Upper lobe of left lung (tissue), 6 donors: Measurements from ENCODE around the gene SLC4A7. TPM values are rescaled to one million over a fixed set of nuclear protein-coding genes. Genes with fewer than 3 reads are reported as not detected.

ENCODE experiments used
- ATAC-seq, 2 donors: fragments of 200-7000 bp; cut with Tn5 transposase; one replicate each; pipeline ENCODE4 v1.9.1; 2022; ENCODE audit warnings: mild to moderate bottlenecking in 2 of 2, moderate library complexity in 2 of 2; ENCODE audit not compliant: low FRiP score in 2 of 2
- DNase-seq, 2 donors: peaks; one replicate each; pipeline ENCODE4 v3.0.0-alpha.2; 2019 to 2020
- H3K27ac ChIP-seq, 4 donors: fragments of 200-600 bp; sonication (generic); one replicate each; pipeline ENCODE4 v1.5.1; 2016 to 2019
- H3K27me3 ChIP-seq, 4 donors: fragments of 200-600 bp; sonication (generic); one replicate each; pipeline ENCODE4 v1.5.1; 2017 to 2019
- H3K36me3 ChIP-seq, 4 donors: fragments of 200-600 bp; sonication (generic); one replicate each; pipeline ENCODE4 v1.5.1; 2016 to 2019
- H3K4me1 ChIP-seq, 4 donors: fragments of 200-600 bp; sonication (generic); one replicate each; pipeline ENCODE4 v1.5.1; 2018 to 2019
- H3K4me3 ChIP-seq, 4 donors: fragments of 200-600 bp; sonication (generic); one replicate each; pipeline ENCODE4 v1.5.1; 2017 to 2019; ENCODE audit warnings: mild to moderate bottlenecking in 2 of 4, moderate library complexity in 1 of 4
- H3K9me3 ChIP-seq, 4 donors: fragments of 200-600 bp; sonication (generic); one replicate each; pipeline ENCODE4 v1.5.1; 2018 to 2019
- CTCF ChIP-seq, 6 experiments: fragments of 450-650 bp in 4 of 6; fragments of 200-600 bp in 2 of 6; sonication (generic) in 2 of 6; IDR thresholded peaks; one replicate each; pipeline ENCODE4 v1.5.1; 2016 to 2019; ENCODE audit warnings: antibody characterized with exemption in 6 of 6
- EP300 ChIP-seq, 4 donors: sonication (generic); formaldehyde crosslinking; IDR thresholded peaks; one replicate each; pipeline ENCODE4 v1.5.1; 2017; ENCODE audit warnings: antibody characterized with exemption in 4 of 4, control low read depth in 2 of 4
- POLR2A ChIP-seq, 4 donors: fragments of 450-650 bp; IDR thresholded peaks; one replicate each; pipeline ENCODE4 v1.5.1; 2016 to 2017; ENCODE audit warnings: antibody characterized with exemption in 4 of 4, mild to moderate bottlenecking in 2 of 4
- POLR2AphosphoS5 ChIP-seq, 2 donors: sonication (generic); formaldehyde crosslinking; IDR thresholded peaks; one replicate each; pipeline ENCODE4 v1.5.1; 2017; ENCODE audit warnings: antibody characterized with exemption in 2 of 2
- WGBS, 2 donors: methylation state at CpG; one replicate each; pipeline ENCODE4 v1.1.5; 2017 to 2018; 5-methylcytosine and 5-hydroxymethylcytosine counted together
- total RNA-seq, 6 donors: library from RNA; depleted of rRNA in 4 of 6; stranded (reverse); fragments of >200 nt in 4 of 6; gene quantifications; one replicate each; pipeline versions ENCODE4 v1.1.0 to v1.2.1, GENCODE V29; 2016 to 2021
- donor health status: DM: no; HTN: no; CAD: no; lungs with moderate emphysema.
- donor health status: DM: no; HTN: yes; CAD: no; lungs with severe emphysema.

The SLC4A7 gene
- total RNA-seq, 6 donors from 2014 or later, result 11.8 to 40.5 (median 19.6) TPM

GRCh38 chr3:27385504-27385903, 98.7 kb downstream of the SLC4A7 start:
- Histone ChIP-seq H3K36me3 (peaks cover 0 to 21% (median 3%) of the 10 kb centered on the region in 4 donors), H3K27ac (no peak overlapping the region), H3K4me3 (no peak overlapping the region), H3K27me3 (no peaks in the 10 kb centered on the region), H3K4me1 (no peaks in the 10 kb centered on the region), H3K9me3 (no peaks in the 10 kb centered on the region)
- no peak for ATAC-seq
- no peak for DNase-seq
- no peak for TF ChIP-seq EP300 (IDR thresholded peaks at IDR 0.05)

DNA sequence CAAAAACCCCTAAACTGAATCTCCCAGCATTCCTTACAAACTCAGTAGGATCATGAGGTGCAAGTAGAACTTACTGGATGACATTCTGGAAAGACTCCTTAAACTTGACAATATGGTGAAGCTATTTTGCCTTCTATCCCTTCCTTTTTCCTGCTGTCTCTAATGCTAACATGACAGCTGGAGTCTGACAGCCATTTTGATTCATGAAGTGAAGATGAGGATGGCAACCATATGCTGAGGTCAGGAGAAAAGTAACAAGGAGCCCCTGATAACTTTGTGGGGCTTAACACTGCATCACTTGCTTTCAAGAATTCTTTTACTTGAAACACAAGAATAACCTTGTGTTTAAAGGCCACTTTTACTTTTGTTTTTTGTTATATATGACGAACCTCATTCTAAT, 100.0 kb downstream of the SLC4A7 start:
- no peaks in the 10 kb centered on the region for H3K9me3 ChIP-seq
- no peaks in the 10 kb centered on the region for H3K27me3 ChIP-seq
- H3K4me3 ChIP-seq, result no peak overlapping the region
- TF ChIP-seq POLR2AphosphoS5 (IDR thresholded peaks at IDR 0.05) (no peak), EP300 (IDR thresholded peaks at IDR 0.05) (no peak), POLR2A (IDR thresholded peaks at IDR 0.05) (no peak), CTCF (IDR thresholded peaks at IDR 0.05) (no peak)
- DNase-seq (no peak), ATAC-seq (no peak)
- peaks cover 0 to 14% (median 3%) of the 10 kb centered on the region in 4 donors for H3K36me3 ChIP-seq
- H3K4me1 ChIP-seq, result no peaks in the 10 kb centered on the region
- 91 to 96% methylated on average over 1 of the region's 1 CpG for WGBS, 2 donors
- no peak overlapping the region for H3K27ac ChIP-seq

DNA sequence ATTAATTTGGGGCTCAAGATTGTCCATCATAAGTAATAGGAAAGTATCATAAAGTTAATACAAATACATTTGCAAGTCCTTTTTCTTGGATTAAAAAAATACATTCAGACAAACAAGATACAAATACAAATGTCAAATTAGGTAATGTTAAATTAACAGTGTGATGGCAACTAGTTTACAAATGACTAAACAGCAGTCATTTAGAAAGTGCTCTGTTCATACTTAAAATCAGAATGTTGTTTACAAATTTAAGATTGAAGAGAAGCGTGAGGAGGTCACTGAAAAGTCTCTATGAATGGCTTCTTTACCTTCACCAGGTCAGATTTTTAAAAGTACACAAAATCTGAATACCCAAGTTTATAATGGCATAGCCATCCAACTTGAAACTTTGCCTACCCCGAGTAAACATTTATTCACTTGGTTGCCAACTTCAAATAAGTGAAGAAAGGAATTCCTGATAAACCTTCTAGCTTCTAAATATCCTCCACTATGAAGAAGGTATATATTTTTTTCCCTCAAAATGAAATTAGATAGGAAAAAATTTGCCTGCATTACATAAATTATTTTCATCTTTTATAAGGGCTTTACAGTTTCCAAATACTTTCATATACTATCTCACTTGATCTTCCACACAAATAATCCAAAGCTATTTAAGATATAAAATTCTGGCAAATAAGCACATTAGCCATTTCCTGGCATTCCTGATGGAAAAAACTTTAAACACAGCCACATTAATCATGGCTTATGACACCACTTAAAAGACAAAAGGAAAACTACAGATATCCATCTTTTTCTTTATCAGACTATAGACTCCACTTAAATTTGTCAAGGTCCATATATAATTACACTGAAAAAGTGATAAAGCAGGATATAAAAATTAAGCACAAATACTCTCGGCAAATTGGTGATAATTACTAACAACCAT, 103.5 kb downstream of the SLC4A7 start:
- 70 to 72% methylated on average over 3 of the region's 3 CpGs for WGBS, 2 donors
- H3K27ac ChIP-seq, result no peak overlapping the region
- no peak for ATAC-seq
- H3K9me3 ChIP-seq, result no peaks in the 10 kb centered on the region
- no peaks in the 10 kb centered on the region for H3K27me3 ChIP-seq
- H3K4me3 ChIP-seq, result no peak overlapping the region
- DNase-seq, result no peak
- no peaks in the 10 kb centered on the region for H3K4me1 ChIP-seq
- TF ChIP-seq POLR2AphosphoS5 (IDR thresholded peaks at IDR 0.05), result no peak
- TF ChIP-seq CTCF (IDR thresholded peaks at IDR 0.05), result no peak
- no peak for TF ChIP-seq EP300 (IDR thresholded peaks at IDR 0.05)
- no peak for TF ChIP-seq POLR2A (IDR thresholded peaks at IDR 0.05)
- peaks cover 0 to 17% (median 3%) of the 10 kb centered on the region in 4 donors for H3K36me3 ChIP-seq

DNA sequence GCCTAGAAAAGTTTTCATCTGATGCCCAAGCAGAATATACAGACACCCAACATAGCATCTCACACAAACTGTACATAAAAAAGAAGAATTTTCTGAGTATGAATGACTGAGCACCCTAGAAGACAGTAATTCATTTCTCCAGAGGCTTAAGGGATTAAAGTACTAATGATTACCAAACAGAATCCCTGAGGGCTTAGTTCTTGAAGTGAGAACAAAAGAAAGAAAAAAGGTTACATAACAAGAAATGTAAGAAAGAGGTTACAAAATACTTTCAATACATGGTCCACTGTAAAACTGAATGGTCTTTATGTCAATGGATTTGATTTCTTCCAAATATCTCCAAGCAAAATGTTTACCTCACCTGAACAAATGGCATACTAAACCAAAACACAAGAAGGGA, 105.9 kb downstream of the SLC4A7 start:
- H3K27me3 ChIP-seq, result no peaks in the 10 kb centered on the region
- no peaks in the 10 kb centered on the region for H3K4me1 ChIP-seq
- DNase-seq (no peak), ATAC-seq (no peak)
- H3K27ac ChIP-seq, result no peak overlapping the region
- H3K4me3 ChIP-seq, result no peak overlapping the region
- no peaks in the 10 kb centered on the region for H3K9me3 ChIP-seq
- TF ChIP-seq EP300 (IDR thresholded peaks at IDR 0.05) (no peak), POLR2A (IDR thresholded peaks at IDR 0.05) (no peak), POLR2AphosphoS5 (IDR thresholded peaks at IDR 0.05) (no peak), CTCF (IDR thresholded peaks at IDR 0.05) (no peak)
- H3K36me3 ChIP-seq, result peaks cover 0 to 10% (median 3%) of the 10 kb centered on the region in 4 donors

DNA sequence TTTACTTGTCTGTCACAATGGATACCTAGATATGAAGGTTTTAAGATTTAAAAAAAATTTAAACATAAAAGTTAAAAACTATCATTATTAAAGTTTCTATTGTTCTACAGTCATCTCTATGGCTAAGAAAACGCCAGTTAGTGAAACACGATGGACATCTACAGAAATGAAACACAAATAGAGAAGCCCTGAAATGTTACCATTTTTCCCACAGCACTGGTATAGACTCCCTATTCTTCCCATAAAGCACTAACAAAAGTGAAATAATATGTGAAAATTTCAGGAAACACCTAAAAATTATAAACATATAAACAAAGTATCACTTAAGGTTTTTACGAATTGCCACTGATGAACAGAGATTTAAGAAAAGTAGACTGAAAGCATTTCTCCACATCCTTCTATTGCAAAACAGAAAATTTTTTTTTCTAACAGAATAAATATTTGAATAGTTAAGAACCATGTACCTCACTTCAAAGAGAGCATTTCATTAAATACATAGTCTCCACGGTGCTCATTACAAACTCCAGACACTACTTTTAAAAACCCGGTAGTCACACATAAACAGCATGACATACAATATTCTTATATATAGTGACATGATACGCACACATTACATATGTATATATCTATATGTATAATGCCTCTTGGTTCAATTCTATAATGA, 107.9 kb downstream of the SLC4A7 start:
- no peak overlapping the region for H3K4me3 ChIP-seq
- WGBS, 2 donors, result 71% methylated on average over 6 of the region's 6 CpGs
- H3K27me3 ChIP-seq, result no peaks in the 10 kb centered on the region
- H3K27ac ChIP-seq, result no peak overlapping the region
- ATAC-seq (no peak), DNase-seq (no peak)
- TF ChIP-seq CTCF (IDR thresholded peaks at IDR 0.05) (no peak), POLR2AphosphoS5 (IDR thresholded peaks at IDR 0.05) (no peak), POLR2A (IDR thresholded peaks at IDR 0.05) (no peak), EP300 (IDR thresholded peaks at IDR 0.05) (no peak)
- no peaks in the 10 kb centered on the region for H3K9me3 ChIP-seq
- H3K4me1 ChIP-seq, result no peaks in the 10 kb centered on the region
- peaks cover 0 to 3% (median 0%) of the 10 kb centered on the region in 4 donors for H3K36me3 ChIP-seq
